Ramos (cell line): ENCODE data around the gene HDAC8.
"Not testable (repeated sequence)": the region's sequence is repeated elsewhere in the genome, so short reads cannot be mapped to it uniquely, and the experiment has no call there.

Experiments
- in situ Hi-C: fragments of 300-500 bp; cut with MboI; formaldehyde crosslinking; loops from one replicate; pipeline ENCODE4 v1.14.3; 2022; ENCODE audit warnings: low sequenced_read_pairs; ENCODE audit not compliant: unreplicated experiment

The HDAC8 gene

DNA sequence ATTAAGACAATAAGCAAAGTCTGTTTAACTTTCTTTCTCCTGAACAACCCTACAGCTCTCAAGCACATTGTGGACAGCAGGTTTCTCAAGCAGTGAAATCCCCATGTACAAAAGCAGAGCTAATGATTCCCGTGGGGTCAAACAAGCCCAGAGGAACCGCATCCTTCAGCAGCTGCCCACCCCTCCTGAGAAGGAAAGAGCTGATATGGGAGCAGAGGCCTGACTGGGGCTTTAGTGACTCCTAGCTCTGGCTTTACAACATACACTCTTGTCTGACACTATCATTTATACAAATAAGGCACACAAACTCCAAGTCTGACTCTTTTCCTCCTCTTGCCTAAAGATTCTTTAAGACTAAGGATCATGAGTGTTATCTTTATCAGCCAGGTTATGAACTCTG, 32.8 kb downstream of the HDAC8 start:
- in situ Hi-C loops = no loop called here

DNA sequence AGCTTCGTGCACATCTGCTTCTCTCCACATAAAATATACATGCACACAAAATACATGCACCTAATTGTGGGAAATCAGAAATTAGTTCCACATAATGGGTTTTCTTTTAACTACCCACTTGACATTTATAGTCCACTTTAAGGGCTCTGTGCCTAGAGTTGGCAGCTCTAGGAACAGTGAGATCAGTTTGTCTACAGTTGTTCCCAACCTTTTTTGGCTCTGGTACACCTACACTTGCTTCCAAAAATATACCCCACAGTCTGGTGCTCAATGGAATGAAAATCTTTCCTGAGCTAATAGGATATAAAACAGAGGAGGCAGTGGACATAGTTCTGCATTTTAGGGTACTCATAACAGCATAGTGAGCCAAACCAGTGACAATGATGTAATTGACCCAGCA, 36.1 kb downstream of the HDAC8 start:
- in situ Hi-C loops = no loop called here

DNA sequence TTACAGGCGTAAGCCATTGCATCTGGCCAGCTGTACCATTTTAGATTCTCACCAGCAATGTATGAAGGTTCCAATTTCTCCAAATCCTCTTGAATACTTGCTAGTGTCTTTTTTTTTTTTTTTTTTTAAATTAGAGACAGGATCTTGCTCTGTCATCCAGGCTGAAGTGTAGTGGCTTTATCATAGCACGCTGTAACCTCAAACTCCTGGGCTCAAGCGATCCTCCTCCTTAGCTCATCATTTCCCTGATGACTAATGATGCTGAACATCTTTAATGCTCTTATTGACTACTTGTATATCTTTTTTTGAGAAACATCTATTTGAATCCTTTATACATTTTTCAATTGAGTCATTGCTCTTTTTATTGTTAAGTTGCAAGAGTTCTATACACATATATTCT, 40.3 kb downstream of the HDAC8 start:
- in situ Hi-C loops = no loop called here

DNA sequence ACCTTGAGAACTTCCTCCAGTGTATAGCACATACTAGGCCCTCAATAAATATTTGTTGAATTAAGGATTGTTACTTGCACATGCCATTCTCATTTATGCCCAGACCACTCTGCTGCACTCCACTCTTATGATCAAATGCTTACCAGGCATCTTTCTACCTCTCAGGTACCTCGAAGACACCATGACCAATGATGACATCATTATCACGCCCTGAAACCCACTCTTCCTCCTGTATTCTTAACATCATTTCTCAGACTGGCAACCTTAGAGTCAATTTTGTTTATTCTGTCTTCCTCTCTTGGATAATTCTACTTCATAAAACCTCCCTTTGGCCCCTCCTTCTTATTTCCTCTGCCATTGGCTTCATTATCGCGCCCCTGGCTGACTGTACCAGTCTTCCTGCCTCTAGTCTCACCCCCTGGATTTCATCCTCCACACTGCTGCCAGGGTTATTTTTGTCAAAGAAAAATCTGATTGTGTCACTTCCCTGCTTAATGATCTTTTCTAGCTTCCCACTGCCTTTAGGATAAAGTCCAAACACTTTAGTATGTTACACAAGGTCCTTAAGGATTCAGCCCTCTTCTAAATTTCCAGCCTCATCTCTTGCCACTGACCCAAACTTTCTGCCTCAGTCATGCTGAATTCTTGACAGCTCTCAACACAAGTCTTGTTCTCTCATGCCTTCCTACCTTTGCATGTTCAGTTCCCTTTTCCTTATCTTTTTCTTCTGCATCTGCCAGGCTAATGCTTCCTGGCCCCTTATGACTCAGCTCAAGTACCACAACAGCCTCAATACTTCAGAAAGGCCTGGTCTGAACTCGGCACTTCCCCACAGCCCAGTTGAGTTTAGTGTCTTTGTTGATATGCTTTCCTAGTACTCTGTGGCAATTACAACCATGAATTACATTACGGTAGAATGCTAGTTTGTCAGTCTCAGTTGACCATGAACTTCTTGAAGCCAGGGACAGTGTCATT, 45.8 kb downstream of the HDAC8 start:
- in situ Hi-C loops = no loop called here

DNA sequence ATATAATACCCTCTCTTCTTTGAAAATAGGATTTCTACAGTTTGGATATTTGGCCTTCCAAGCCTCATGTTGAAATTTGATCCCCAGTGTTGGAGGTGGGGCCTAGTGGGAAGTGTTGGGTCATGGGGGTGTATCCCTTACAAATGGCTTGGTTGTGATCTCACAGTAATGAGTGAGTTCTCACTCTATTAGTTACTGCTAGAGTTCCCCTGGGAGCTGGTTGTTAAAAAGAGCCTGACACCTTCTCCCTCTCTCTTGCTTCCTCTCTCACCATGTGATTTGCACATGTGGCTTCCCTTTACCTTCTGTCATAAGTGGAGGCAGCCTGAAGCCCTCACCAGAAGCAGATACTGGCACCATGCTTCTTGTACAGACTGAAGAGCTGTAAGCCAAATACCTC, 73.9 kb downstream of the HDAC8 start:
- in situ Hi-C loops = no loop called here

DNA sequence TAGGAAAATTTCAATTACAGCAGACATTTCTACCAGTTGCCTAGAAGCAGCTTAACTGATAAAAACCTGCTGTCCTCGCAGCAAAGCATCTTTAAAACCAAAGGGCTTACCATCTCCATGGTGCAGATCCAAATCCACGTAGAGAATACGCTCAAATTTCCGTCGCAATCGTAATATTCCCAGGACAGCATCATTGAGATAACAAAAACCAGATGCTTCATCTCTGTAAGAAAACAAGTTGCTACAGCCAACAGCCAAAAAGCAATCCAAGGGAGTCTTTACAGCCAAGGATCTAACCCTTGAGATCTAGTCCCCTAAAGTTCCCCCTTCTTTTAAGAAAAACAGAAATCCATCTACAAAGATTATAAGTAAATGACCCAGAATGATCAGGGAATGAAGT, 77.6 kb downstream of the HDAC8 start:
- in situ Hi-C loops = no loop called here

DNA sequence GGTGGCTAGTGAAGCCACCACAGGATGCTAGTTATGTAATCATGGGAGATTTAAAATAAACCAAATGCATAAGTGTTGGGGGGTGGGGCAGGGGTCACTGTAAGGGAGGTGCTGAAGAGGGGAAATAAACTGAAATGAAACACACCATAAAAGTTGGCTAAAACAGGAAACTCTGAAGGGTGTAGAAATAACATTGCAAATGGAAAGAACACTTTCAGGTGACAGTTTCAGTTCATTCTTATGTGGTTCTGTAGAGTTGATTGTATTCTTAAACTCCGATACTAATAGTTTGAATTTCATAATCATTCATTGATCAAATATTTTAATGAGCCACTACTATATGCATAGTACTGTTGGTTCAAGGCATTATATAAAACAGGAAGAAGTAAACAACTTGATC, 80.1 kb downstream of the HDAC8 start:
- in situ Hi-C loops = no loop called here

DNA sequence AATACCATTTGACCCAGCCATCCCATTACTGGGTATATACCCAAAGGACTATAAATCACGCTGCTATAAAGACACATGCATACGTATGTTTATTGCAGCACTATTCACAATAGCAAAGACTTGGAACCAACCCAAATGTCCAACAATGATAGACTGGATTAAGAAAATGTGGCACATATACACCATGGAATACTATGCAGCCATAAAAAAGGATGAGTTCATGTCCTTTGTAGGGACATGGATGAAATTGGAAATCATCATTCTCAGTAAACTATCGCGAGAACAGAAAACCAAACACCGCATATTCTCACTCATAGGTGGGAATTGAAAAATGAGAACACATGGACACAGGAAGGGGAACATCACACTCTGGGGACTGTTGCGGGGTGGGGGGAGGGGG, 82.4 kb downstream of the HDAC8 start:
- in situ Hi-C loops = not testable (repeated sequence)

DNA sequence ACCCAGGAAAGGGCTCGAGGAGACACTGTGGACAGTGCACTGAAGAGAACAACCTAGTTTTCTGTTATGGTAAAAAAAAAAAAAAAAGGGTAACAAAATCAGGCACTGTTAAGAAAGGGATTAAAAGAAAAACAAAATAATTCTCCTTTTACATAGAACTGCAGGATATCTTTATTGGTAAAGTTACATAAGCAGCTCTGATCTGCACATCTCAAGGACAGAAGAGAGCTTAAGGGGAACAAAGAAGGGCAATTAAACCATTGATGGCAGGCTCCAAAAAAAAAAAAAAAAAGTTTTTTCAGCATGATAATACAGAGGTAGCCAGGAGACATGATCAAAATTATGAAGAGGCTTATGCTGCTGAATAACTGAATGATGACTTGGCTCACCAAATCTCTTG, 85.0 kb downstream of the HDAC8 start:
- in situ Hi-C loops = no loop called here

DNA sequence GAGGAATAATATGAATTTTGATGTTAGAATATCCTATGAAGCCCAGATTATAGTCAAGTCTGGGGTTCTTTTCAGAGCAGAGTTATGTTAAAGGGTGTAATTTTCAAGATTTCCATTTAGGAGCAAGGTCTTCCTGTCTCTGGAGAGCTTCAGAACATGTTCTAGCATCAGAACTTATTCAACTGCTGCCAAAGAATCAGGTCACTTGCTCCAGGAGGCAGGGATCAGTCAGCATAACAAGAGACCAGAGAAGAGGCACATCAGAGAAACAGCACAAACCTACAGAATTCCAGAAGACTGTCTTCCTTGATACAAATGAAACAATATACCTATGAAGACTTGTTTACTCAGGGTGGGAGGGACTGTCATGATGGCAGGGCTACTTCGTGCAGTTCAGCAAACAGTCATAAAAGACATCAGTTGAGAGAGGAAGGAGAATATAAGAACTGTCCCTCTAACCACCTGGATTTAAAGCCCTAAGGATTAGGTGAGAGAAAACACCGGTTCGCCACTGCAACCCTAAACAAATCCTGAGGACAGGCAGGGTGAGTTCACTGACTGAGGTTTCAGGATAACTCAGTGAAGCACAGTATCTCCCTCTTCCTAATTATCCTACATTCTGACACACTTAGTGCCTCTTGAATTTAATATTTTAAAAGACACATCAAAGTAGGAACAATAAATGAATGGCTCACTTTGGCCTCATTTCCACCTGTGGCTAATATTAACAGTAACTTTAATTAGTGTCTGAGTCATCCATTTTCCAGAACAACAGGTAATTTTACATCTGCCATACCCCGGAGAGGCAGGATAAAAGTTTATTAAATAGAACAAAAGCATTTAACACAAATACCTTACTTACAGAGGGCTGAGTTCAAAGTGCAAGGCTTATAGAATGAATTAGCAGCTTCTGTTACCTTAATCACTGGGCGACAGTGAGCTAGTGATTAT, 93.0 kb downstream of the HDAC8 start:
- in situ Hi-C loops = no loop called here

DNA sequence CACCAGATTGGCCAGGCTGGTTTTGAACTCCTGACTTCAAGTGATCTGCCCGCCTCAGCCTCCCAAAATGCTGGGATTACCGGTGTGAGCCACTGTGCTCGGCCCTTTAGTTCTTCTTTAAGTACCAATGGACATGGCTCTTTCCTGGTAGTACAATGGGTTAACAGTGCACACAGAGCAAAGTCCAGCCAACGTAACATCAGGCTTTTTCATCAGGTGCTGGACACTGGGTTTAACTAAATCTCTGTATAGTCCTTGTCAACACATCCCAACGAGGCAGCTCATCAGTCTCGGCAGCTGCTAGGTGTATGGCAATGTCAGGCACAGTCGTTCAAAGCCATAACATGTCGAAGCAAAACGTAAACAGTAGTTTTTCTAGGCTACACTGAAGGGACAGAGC, 93.8 kb downstream of the HDAC8 start:
- in situ Hi-C loops = no loop called here

DNA sequence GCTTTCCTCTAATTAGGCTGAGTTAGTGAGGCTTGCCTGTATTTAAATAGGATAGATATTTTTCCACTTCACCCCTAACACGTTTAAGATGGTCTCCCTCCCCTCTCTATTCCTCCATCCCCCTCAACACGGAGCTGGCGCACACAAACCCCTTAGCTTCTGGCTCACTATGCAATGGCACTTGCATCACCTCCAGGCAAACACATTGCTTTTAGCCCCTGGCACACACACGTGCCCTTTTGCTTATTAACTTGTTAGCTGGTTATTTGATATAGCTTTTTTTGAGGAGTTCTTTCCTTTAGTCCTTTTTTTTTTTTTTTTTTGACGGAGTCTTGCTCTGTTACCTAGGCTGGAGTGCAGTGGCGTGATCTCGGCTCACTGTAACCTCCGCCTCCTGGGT, 94.3 kb downstream of the HDAC8 start:
- in situ Hi-C loops = no loop called here

DNA sequence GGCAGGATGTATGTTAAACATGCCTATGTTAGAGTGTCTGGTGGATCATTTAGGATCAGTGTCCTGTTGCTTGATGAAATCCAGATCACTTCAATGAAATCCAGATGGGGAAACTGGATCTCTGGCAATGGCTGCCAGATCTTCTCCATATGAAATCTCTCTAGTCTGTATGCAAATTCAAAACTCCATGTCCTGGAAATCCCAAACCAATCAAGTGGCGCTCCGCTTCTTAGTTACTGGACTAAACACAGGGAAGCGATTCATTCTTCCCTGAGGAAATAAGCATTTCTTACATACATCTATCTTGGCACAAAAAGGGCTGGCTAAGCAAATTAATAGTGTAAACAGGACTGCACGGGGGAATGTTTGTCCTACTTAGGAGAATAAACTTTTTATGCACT, 94.9 kb downstream of the HDAC8 start:
- in situ Hi-C loops = no loop called here

DNA sequence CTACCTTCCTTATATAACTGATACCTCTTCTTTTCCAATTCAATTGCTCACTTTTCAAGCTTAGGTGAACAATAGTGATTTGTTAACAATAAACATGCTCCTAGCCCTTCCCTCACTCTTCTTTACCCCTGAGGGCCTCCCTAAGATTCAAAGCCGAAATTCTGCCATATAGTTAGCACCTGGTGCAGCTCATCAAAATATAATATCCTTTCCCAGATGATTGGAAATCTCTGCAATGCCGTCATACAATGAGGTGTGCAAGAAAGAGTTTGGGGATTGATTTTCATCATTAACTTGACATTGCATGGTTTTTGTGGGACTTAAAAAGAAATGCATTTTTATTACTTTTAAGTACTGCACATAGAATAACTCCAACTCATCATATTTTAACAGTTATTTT, 95.3 kb downstream of the HDAC8 start:
- in situ Hi-C loops = no loop called here

DNA sequence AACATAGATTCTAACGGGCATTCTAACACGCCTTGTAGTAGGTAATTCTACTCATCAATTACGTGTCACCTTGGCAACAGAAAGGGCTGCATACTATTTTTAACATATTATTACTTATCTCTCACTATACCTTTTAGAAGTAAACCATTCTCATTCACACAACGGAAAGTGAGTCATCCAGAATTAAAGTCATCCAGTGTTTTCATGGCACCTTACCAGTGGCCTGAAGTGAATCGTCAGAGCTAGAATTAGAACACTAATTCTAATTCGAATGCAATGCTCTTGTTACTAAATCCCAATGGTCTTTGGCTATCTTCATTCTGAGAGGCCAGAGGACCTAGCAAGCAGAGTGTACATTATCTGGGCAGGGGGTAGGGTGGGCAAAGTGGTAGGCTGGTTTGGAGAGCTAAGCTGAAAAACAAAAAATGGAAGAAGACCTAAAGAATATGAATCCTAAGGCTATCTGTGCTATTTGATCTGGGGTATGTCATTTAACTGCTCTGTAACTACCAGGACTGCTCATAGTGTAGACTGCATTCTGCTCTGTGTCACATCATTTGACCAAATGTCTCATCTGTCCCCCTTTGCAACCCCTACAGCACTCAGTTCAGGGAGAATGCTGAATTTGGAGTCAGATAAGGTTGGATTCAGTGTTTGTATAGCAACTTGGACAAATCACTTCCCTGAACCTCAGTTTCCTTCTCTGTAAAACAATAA, 96.5 kb downstream of the HDAC8 start:
- in situ Hi-C loops = no loop called here

DNA sequence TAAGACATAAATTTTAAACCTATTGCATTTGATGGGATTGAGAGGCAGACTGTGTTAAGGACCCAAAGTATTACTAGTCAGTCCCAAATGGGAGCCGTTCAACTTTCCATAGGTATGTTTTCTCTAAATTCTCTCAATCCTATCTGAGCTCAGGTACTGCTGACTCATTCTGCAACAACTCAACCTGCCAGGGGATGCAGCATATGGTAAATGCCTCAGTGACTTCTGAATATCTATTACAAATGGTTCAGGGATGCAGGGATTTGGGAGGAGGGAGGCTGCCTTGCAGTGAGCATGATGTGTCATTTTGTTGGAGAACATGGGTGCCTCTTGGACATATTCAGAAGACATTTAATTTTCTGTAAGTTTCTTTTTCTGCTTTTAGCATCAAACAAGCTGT, 97.3 kb downstream of the HDAC8 start:
- in situ Hi-C loops = no loop called here

DNA sequence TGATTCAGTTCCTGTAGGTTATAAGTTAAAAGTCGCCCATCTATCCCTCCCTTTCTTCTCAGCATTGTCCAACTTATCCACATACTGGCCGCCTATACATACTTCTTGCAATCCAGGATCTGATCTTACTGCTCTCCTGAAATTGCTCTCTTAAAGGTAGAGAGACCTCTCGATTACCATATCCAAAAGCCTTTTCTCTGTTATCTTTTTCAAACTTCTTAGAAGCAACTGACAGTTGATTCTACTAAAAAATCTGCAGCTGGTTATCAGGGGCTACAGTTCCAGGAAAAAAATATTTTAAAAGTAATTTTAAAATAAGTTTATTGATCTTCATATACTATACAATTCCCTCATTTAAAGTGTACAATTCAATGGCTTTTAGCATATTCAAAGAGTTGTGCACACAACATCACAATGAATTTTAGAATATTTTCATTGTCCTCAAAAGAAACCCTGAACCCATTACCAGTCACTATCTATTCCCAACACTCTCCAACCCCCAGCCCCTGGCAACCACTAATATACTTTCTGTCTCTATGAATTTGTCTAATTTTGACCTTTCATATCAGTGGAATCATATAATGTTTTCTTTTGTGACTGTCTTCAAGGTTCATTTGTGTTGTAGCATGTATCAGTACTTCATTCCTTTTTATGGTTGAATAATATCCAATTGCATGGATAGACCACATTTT, 102.0 kb downstream of the HDAC8 start:
- in situ Hi-C loops = no loop called here

DNA sequence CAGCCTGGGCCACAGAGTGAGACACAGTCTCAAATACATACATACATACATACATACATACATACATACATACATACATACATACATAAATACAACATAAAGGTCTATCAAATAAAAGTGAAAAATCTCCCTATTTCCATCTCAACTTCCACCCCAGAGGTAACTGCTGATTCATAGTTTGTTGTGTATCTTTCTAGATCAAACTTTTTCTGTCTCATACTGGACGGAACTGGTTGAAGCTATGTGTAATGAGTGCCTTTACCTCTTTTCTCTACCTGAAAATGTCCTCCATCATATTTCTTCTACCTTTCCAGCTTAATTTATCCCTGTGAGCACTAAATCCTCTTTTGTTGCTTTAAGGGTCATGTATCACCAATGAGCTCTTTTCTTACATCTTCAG, 102.5 kb downstream of the HDAC8 start:
- in situ Hi-C loops = no loop called here

DNA sequence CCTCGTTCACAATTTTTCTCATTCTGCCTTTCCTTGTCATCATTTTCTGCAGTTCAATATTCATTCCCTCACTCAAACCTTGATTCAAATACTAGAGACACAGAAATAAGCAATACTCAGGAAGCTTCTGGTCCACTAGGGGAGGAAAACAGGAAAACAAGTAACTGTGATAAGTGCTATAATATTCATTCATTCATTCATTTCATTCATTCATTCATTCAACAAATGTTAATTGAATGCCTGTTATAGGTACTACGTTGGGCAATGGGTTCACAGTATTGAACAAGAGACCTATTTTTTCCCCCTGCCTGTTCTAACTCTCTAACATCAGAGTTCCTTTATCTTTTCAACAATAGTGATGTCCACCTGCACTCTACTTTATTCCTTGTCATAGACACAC, 104.0 kb downstream of the HDAC8 start:
- in situ Hi-C loops = no loop called here

DNA sequence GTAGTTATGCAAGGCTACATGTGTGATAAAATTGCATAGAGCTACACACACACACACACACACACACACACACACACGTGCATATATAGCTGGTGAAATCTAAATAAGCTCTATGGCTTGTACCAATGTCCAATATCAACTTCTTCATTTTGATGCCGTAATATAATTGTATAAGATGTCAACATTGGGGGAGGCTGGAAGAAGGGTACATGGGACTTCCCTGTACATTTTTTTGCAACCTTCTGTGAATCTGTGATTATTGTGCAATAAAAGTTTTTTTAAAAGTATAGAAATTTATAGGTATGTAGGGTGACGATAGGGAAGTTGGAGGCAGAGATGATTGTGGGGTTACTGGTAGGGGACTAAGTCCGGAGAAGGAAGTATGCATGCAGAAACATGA, 105.5 kb downstream of the HDAC8 start:
- in situ Hi-C loops = no loop called here
